ENCODE data around the gene FBLN5.

FBLN5 gene

DNA sequence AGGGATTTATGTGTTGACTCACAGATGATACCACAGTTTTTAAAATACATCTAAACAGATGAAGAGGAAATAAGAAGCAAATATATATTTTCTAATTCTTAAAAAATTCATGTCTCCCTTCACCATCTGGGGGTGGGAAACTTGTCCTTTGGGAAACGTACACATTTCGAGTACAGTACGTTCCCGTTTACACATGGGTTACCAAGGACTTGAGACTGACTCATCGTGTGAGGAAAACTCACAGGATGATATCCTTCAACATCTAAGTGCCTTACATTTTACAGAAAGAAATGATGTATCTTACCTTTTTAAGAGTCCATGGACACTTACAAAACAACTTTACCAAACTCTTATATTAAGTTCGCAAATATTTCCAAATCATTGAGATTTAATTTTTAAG, 16.0 kb upstream of the FBLN5 start:
- TF ChIP-seq, protein P1, sequence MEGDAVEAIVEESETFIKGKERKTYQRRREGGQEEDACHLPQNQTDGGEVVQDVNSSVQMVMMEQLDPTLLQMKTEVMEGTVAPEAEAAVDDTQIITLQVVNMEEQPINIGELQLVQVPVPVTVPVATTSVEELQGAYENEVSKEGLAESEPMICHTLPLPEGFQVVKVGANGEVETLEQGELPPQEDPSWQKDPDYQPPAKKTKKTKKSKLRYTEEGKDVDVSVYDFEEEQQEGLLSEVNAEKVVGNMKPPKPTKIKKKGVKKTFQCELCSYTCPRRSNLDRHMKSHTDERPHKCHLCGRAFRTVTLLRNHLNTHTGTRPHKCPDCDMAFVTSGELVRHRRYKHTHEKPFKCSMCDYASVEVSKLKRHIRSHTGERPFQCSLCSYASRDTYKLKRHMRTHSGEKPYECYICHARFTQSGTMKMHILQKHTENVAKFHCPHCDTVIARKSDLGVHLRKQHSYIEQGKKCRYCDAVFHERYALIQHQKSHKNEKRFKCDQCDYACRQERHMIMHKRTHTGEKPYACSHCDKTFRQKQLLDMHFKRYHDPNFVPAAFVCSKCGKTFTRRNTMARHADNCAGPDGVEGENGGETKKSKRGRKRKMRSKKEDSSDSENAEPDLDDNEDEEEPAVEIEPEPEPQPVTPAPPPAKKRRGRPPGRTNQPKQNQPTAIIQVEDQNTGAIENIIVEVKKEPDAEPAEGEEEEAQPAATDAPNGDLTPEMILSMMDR (conservative IDR thresholded peaks at IDR 0.05; ENCODE audit: control insufficient read depth, insufficient read depth, low read depth, low read length): no peak
- peak; percentile 96 for DNase-seq (ENCODE audit: low read depth)
- H3K4me3 ChIP-seq (ENCODE audit: control insufficient read depth, low read depth, low read length): no peak overlapping the region

DNA sequence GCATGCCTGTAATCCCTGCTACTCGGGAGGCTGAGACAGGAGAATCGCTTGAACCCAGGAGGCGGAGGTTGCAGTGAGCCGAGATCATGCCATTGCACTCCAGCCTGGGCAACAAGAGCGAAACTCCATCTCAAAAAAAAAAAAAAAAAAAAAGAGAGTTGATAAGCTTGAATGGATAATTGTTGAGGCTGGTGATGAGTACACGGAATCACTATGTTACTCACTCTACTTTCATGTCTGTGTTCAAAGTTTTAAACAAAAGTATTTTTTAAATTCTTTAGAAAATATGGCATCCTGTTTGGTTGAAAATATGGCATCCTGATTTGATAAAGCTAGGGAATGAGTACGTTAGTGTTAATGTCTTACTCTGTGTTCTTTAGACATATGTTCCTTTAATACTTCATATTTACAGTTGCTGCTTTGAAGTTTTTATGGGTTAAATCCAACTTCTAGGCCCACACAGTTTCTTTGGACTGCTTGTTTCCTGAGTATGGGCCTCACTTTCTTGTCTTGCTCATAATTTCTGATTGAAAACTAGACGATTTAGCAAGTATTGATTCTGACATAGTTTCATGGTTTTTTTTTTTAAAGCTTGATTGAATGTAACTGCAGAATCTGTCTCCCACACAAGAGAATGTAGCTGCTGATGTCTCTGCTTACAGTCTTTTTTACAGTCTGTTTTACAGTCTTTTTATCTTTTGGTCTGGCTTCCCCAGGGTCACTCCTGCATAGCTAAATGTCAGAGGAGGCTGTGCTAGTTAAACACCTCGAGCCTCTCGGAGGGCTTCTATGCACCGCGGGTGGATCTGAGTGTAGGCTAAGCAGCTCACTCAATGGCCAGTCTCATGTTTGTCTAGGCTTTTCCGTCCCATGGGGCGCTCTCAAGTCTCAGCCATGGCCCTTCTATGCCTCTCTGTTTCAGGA, 14.1 kb upstream of the FBLN5 start:
- TF ChIP-seq, protein P1 (conservative IDR thresholded peaks at IDR 0.05; ENCODE audit: control insufficient read depth, insufficient read depth, low read depth, low read length): no peak
- no peak overlapping the region for H3K4me3 ChIP-seq (ENCODE audit: control insufficient read depth, low read depth, low read length)
- no peak for DNase-seq (ENCODE audit: low read depth)

DNA sequence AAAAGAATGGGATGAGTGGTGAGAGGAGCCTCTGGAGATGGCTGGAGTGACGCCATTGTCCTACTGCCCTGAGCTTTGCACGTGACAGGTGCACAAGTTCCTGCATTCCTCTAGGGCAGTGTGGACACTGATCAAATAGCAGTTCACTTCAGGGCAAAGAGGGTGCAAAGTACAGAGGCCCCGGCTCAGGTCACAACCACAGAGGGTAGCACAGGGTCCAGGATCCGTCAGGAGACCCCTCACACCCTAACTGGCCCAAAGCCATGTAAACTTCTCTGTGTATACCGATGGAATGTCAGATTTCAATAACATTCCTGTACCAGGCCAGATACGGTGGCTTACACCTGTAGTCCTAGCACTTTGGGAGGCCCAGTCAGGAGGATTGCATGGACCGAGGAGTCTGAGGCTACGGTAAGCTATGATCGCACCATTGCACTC, 10.4 kb upstream of the FBLN5 start:
- no peak overlapping the region for H3K4me3 ChIP-seq (ENCODE audit: control insufficient read depth, low read depth, low read length)
- no peak for DNase-seq (ENCODE audit: low read depth)
- TF ChIP-seq, protein P1 (conservative IDR thresholded peaks at IDR 0.05; ENCODE audit: control insufficient read depth, insufficient read depth, low read depth, low read length): no peak

DNA sequence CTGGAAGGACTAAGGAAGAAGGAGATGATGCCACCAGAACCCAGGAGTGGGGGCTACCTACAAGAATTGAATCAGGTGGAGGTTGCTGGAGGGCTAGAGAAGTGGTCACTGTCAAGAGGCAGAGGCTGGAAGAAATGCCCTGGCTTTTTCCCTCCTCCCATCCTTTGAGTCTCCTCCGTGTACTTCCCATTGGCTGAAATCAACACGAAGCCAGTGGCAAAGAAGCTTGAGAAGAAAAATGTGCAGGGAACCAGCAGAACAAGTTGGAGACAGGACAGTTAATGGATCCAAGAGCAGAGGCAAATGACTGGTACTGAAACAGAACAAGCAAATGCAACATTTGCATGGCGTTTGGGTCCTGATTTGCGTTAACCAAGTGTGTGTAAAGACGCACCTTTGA, 9.1 kb upstream of the FBLN5 start:
- H3K4me3 ChIP-seq (ENCODE audit: control insufficient read depth, low read depth, low read length): no peak overlapping the region
- TF ChIP-seq, protein P1 (conservative IDR thresholded peaks at IDR 0.05; ENCODE audit: control insufficient read depth, insufficient read depth, low read depth, low read length): no peak
- DNase-seq (ENCODE audit: low read depth): no peak

DNA sequence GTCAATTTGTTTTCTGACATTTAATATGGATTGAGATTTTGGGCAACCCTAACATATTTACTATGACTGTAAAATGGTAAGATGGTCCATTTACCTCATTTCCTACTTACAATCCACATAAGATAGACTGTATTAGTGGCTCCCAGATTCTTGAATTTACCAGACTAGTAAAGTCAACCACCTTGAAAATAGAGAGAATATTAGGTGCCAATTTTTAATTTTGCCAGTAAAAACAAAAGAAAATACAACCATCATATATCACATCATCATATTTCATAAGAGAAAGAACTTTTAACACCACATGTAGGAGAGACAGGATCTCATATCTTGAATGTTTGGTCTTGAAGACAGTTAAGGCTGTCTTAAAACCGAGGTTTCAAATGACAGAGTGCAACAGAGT, 7.7 kb upstream of the FBLN5 start:
- no peak overlapping the region for H3K4me3 ChIP-seq (ENCODE audit: control insufficient read depth, low read depth, low read length)
- no peak for DNase-seq (ENCODE audit: low read depth)
- TF ChIP-seq, protein P1 (conservative IDR thresholded peaks at IDR 0.05; ENCODE audit: control insufficient read depth, insufficient read depth, low read depth, low read length): no peak

DNA sequence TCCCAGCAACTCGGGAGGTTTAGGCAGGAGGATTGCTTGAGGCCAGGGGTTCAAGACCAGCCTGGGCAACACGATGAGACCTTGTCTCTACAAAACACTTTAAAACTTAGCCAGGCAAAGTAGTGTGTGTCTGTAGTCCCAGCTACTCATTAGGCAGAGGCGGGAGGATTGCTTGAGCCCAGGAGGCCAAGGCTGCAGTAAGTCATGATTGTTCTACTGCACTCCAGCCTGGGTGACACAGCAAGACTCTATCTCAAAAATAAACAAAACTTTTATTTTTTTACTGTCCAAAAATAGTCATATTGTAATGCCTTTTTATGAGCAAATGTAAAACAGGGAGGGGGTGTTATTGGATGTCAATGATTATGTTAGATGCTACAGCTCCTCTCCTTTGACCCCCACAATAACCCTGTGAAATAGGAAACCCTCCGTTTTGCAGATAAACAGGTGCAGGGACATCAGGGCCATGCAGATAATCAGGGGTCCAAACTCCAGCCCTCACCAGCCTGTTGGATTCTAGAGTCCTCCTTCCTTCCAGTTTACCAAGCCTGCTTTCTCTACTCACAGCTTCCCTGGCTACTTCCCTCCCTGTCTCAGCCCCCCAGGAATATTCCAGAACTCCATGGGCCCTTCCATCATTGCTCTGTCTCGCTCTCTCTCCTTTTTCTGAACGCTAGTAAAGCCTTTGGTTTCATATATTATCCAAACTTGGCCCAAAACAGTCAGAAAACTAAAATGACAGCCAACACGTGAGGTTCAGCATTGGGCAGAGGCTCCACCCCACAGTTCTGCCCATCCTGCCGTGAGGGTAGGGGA, 5.9 kb upstream of the FBLN5 start:
- H3K4me3 ChIP-seq (ENCODE audit: control insufficient read depth, low read depth, low read length): no peak overlapping the region
- TF ChIP-seq, protein P1 (conservative IDR thresholded peaks at IDR 0.05; ENCODE audit: control insufficient read depth, insufficient read depth, low read depth, low read length): no peak
- peak; percentile 28 for DNase-seq (ENCODE audit: low read depth)
